H1 (cell line): ENCODE measurements around the gene CERT1. TPM values are rescaled to one million over a fixed set of nuclear protein-coding genes. Genes with fewer than 3 reads are reported as not detected.

Experiments
- CTCF ChIA-PET: fragments of 300-600 bp; sonication (Branson Sonifier 250); formaldehyde crosslinking; loops from one replicate; lab custom pipeline; 2021; ENCODE audit not compliant: partially characterized antibody; lab: Charles Lee
- POLR2A ChIA-PET: fragments of 300-600 bp; sonication (Branson Sonifier 250); formaldehyde crosslinking; loops from one replicate; lab custom pipeline; 2021; ENCODE audit warnings: inconsistent platforms; ENCODE audit not compliant: partially characterized antibody; lab: Charles Lee
- DNase-seq, 2 experiments: peaks; one replicate each; pipeline versions ENCODE4 v3.0.0 to v3.0.0-alpha.2; 2010 to 2022; ENCODE audit warnings: low spot score in 2 of 2, low read depth in 1 of 2, mixed read lengths in 1 of 2
- FAIRE-seq: peaks from 2 replicates; lab custom pipeline; 2011; peaks lifted over from hg19 to GRCh38; lab: Jason Lieb, UNC
- H2AFZ ChIP-seq: 2 replicates; pipeline ENCODE4 v1.8.1; 2012; ENCODE audit warnings: low read length, inconsistent platforms
- H2AK5ac ChIP-seq: 2 replicates; pipeline ENCODE4 v1.6.1; 2013; ENCODE audit warnings: low read depth, low read length
- H2BK120ac ChIP-seq: replicated peaks from 2 replicates; pipeline ENCODE3; 2013; ENCODE audit warnings: low read depth, low read length, inconsistent platforms
- H2BK12ac ChIP-seq: 2 replicates; pipeline ENCODE4 v1.6.1; 2013; ENCODE audit warnings: low read depth, low read length
- H2BK15ac ChIP-seq: 2 replicates; pipeline ENCODE4 v1.6.1; 2013; ENCODE audit warnings: low read length
- H2BK20ac ChIP-seq: 2 replicates; pipeline ENCODE4 v1.6.1; 2013; ENCODE audit warnings: low read length
- H2BK5ac ChIP-seq: 2 replicates; pipeline ENCODE4 v1.6.1; 2013; ENCODE audit warnings: low read depth, low read length
- H3K14ac ChIP-seq: 2 replicates; pipeline ENCODE4 v1.6.1; 2013; ENCODE audit warnings: inconsistent platforms; ENCODE audit not compliant: insufficient read length
- H3K18ac ChIP-seq: 2 replicates; pipeline ENCODE4 v1.6.1; 2013; ENCODE audit warnings: low read length; ENCODE audit errors: extremely low read depth
- H3K23ac ChIP-seq: 2 replicates; pipeline ENCODE4 v1.6.1; 2013; ENCODE audit warnings: inconsistent platforms; ENCODE audit not compliant: insufficient read length
- H3K23me2 ChIP-seq: 2 replicates; pipeline ENCODE4 v1.6.1; 2013; ENCODE audit warnings: low read depth, low read length
- H3K27ac ChIP-seq: 2 replicates; pipeline ENCODE4 v1.6.1; 2011; ENCODE audit warnings: low read depth, low read length, inconsistent platforms
- H3K27me3 ChIP-seq, 4 experiments: replicated peaks in 1 of 4; 1 replicate in 1 of 4; 2 replicates in 3 of 4; pipeline versions ENCODE4 v1.6.1 to v1.8.1; 2011 to 2013; ENCODE audit warnings: low read length in 3 of 4, mild to moderate bottlenecking in 3 of 4, inconsistent platforms in 2 of 4, mixed read lengths in 2 of 4, moderate library complexity in 1 of 4; ENCODE audit not compliant: control insufficient read depth in 3 of 4, insufficient read depth in 3 of 4; ENCODE audit errors: extremely low read depth in 1 of 4
- H3K36me3 ChIP-seq, 4 experiments: 2 replicates each; pipeline versions ENCODE4 v1.6.1 to v1.8.1; 2011 to 2013; ENCODE audit warnings: mild to moderate bottlenecking in 4 of 4, low read length in 3 of 4, moderate library complexity in 2 of 4, control low read depth in 1 of 4, inconsistent platforms in 1 of 4; ENCODE audit not compliant: insufficient read depth in 4 of 4, control insufficient read depth in 2 of 4
- H3K4ac ChIP-seq: replicated peaks from 2 replicates; pipeline ENCODE3; 2013; ENCODE audit warnings: low read length, low read depth, mixed read lengths, inconsistent platforms; ENCODE audit not compliant: insufficient read length
- H3K4me1 ChIP-seq, 4 experiments: replicated peaks in 1 of 4; 1 replicate in 1 of 4; 2 replicates in 3 of 4; pipeline versions ENCODE4 v1.6.1 to v1.8.1; 2011 to 2013; ENCODE audit warnings: low read length in 3 of 4, inconsistent platforms in 2 of 4, mixed read lengths in 1 of 4; ENCODE audit not compliant: insufficient read depth in 4 of 4, control insufficient read depth in 3 of 4
- H3K4me2 ChIP-seq, 2 experiments: 2 replicates each; pipeline versions ENCODE4 v1.6.1 to v1.8.1; 2011 to 2013; ENCODE audit warnings: low read depth in 2 of 2, low read length in 2 of 2, control low read depth in 1 of 2, inconsistent platforms in 1 of 2, mild to moderate bottlenecking in 1 of 2; ENCODE audit not compliant: insufficient read depth in 1 of 2
- H3K4me3 ChIP-seq, 4 experiments: fragments of 200-600, 300-600 bp in 1 of 4; sonication (generic), shearing (Covaris generic), sonication (Bioruptor Twin) in 1 of 4; 2 replicates each; pipeline versions ENCODE4 v1.5.1 to v1.8.1; 2011 to 2016; ENCODE audit warnings: low read length in 4 of 4, low read depth in 3 of 4, control low read depth in 2 of 4, inconsistent platforms in 2 of 4, mild to moderate bottlenecking in 2 of 4, mixed read lengths in 1 of 4, moderate library complexity in 1 of 4; ENCODE audit not compliant: insufficient read depth in 2 of 4; ENCODE audit errors: extremely low read depth in 1 of 4
- H3K56ac ChIP-seq: replicated peaks from 2 replicates; pipeline ENCODE3; 2013; ENCODE audit warnings: low read depth, mild to moderate bottlenecking, mixed read lengths, low read length, inconsistent platforms; ENCODE audit not compliant: insufficient read length
- H3K79me1 ChIP-seq: 2 replicates; pipeline ENCODE4 v1.6.1; 2013; ENCODE audit warnings: low read depth, low read length, control low read depth
- H3K79me2 ChIP-seq, 2 experiments: 2 replicates each; pipeline versions ENCODE4 v1.6.1 to v1.8.1; 2012 to 2013; ENCODE audit warnings: low read length in 2 of 2, mild to moderate bottlenecking in 2 of 2, inconsistent platforms in 1 of 2; ENCODE audit not compliant: insufficient read depth in 2 of 2, control insufficient read depth in 1 of 2
- H3K9ac ChIP-seq, 4 experiments: replicated peaks in 1 of 4; 1 replicate in 1 of 4; 2 replicates in 3 of 4; pipeline versions ENCODE4 v1.6.1 to v1.8.1; 2011 to 2013; ENCODE audit warnings: low read depth in 3 of 4, low read length in 3 of 4, control low read depth in 2 of 4, mild to moderate bottlenecking in 2 of 4, moderate library complexity in 2 of 4, inconsistent platforms in 1 of 4; ENCODE audit errors: extremely low read depth in 1 of 4
- H3K9me3 ChIP-seq, 2 experiments: 2 replicates each; pipeline versions ENCODE4 v1.6.1 to v1.8.1; 2012 to 2013; ENCODE audit warnings: mild to moderate bottlenecking in 2 of 2, moderate library complexity in 2 of 2, control low read depth in 1 of 2, inconsistent platforms in 1 of 2, low read depth in 1 of 2, low read length in 1 of 2, mixed read lengths in 1 of 2; ENCODE audit not compliant: insufficient read depth in 2 of 2
- H4K20me1 ChIP-seq, 2 experiments: replicated peaks in 1 of 2; 2 replicates each; pipeline versions ENCODE3 to v1.8.1; 2011 to 2013; ENCODE audit warnings: inconsistent platforms in 2 of 2, low read length in 2 of 2, mild to moderate bottlenecking in 1 of 2; ENCODE audit not compliant: insufficient read depth in 2 of 2, control insufficient read depth in 1 of 2
- H4K5ac ChIP-seq: 2 replicates; pipeline ENCODE4 v1.6.1; 2013; ENCODE audit warnings: low read length, low read depth, mixed read lengths, inconsistent platforms; ENCODE audit not compliant: insufficient read length
- H4K8ac ChIP-seq: 2 replicates; pipeline ENCODE4 v1.8.0; 2013; ENCODE audit warnings: mild to moderate bottlenecking, moderate library complexity, low read length, inconsistent platforms; ENCODE audit not compliant: insufficient read depth; ENCODE audit errors: extremely low read depth
- H4K91ac ChIP-seq: replicated peaks from 2 replicates; pipeline ENCODE3; 2013; ENCODE audit warnings: low read length, mixed read lengths, inconsistent platforms; ENCODE audit not compliant: insufficient read length
- BACH1 ChIP-seq: IDR thresholded peaks from 2 replicates; pipeline ENCODE4 v1.6.1; 2012; ENCODE audit warnings: low read length, improper control_type of control experiment
- CHD2 ChIP-seq: IDR thresholded peaks from 2 replicates; pipeline ENCODE4 v1.6.1; 2012; ENCODE audit warnings: low read length, improper control_type of control experiment
- KDM1A ChIP-seq: fragments of 200-600, 300-600 bp; sonication (generic); IDR thresholded peaks from 2 replicates; pipeline ENCODE4 v1.7.1; 2016; ENCODE audit warnings: mild to moderate bottlenecking, low read length, borderline replicate concordance
- SP4 ChIP-seq: IDR thresholded peaks from 2 replicates; pipeline ENCODE4 v1.6.1; 2012; ENCODE audit warnings: low read length, inconsistent platforms
- TBP ChIP-seq: IDR thresholded peaks from 2 replicates; pipeline ENCODE4 v1.6.1; 2011; ENCODE audit warnings: low read depth, low read length, improper control_type of control experiment
- WGBS, 2 experiments: shearing (Covaris generic) in 1 of 2; methylation state at CpG; one replicate each; pipeline versions ENCODE4 v1.1.6 to v1.1.7; 2013 to 2015; ENCODE audit warnings: low lambda C conversion rate in 2 of 2, mixed read lengths in 2 of 2, inconsistent platforms in 1 of 2, low coverage in 1 of 2, missing lambda C conversion rate in 1 of 2; ENCODE audit not compliant: insufficient replicate concordance in 2 of 2, insufficient coverage in 1 of 2, insufficient read length in 1 of 2; ENCODE audit errors: extremely low coverage in 1 of 2, missing lambda C conversion rate in 1 of 2; 5-methylcytosine and 5-hydroxymethylcytosine counted together
- polyA plus RNA-seq, 7 experiments: library from polyadenylated mRNA; depleted of rRNA in 3 of 7; stranded (reverse) in 5 of 7; unstranded in 2 of 7; fragments of >200 nt in 5 of 7; fragments of 200-250 nt in 2 of 7; gene quantifications; 1 replicate in 5 of 7; 2 replicates in 1 of 7; 4 replicates in 1 of 7; pipeline versions ENCODE4 v1.2.1 to v1.2.3, GENCODE V29; 2011 to 2013; ENCODE audit warnings: missing spikeins in 2 of 7, mixed read lengths in 2 of 7
- total RNA-seq: library from RNA; stranded (reverse); fragmentation: NEBNext Ultra II Directional; extraction: Animal tissue kit (Norgen Biotek cat#: 25700); gene quantifications from 2 replicates; pipeline ENCODE4 v1.2.1, GENCODE V29; 2021

The CERT1 gene
- total and polyA plus RNA-seq, 2 of the 8 experiments (the other 6 are each of a cell fraction or from before 2014, with no cell fraction given): 7.8 to 55.3 TPM

DNA sequence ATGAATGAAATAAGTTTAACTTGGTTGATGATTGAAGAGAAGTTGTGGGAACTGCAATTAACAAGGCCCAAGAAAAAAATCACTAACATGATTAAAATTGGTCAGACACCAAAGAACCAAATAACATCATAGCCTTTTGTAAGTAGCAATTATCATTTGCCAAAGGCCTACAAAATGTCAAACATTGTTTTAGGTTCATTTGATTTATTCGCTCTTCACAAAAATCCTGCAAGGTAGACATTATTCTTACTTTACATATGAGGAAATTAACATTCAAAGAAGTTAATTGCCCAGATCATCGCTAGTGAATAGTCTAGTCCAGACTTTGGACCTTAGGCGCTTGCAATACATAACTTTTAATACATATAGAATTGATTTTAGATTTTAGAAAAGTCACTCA is 2.9 kb upstream of the CERT1 start:
- H3K23ac ChIP-seq: no peak overlapping the region
- no peak overlapping the region for H2AK5ac ChIP-seq
- H3K56ac ChIP-seq: no peak overlapping the region
- H2BK12ac ChIP-seq: no peak overlapping the region
- no peaks in the 10 kb centered on the region for H3K27me3 ChIP-seq
- no peak overlapping the region for H2BK15ac ChIP-seq
- CTCF ChIA-PET: no interaction called here
- H3K36me3 ChIP-seq: no peaks in the 10 kb centered on the region
- H2BK120ac ChIP-seq: no peak overlapping the region
- no peak overlapping the region for H2BK5ac ChIP-seq
- H3K27ac ChIP-seq: no peak overlapping the region
- peaks cover 0 to 41% of the 10 kb centered on the region in 2 experiments; a peak in 3 of 4 replicates for H3K79me2 ChIP-seq
- 83% methylated on average over 3 of the region's 3 CpGs; no CpG with 5 or more reads in 1 of the 2 experiments for WGBS, 2 experiments
- FAIRE-seq (no peak), DNase-seq (no peak)
- no peak overlapping the region for H3K18ac ChIP-seq
- peaks cover 0 to 2% of the 10 kb centered on the region in 2 experiments for H4K20me1 ChIP-seq
- no peak overlapping the region for H4K5ac ChIP-seq
- peaks cover 3% of the 10 kb centered on the region; the same call in 1 of the 2 replicates for H3K79me1 ChIP-seq
- no peak overlapping the region for H3K4ac ChIP-seq
- H2BK20ac ChIP-seq: no peak overlapping the region
- H3K4me1 ChIP-seq: peaks cover 0 to 3% (median 0%) of the 10 kb centered on the region in 4 experiments; a peak in 2 of 7 replicates
- no peak overlapping the region for H3K9ac ChIP-seq
- H4K8ac ChIP-seq: no peak overlapping the region
- no peak overlapping the region for H3K14ac ChIP-seq
- TF ChIP-seq KDM1A: no peak
- no peak for TF ChIP-seq TBP
- no peak for TF ChIP-seq BACH1
- TF ChIP-seq CHD2: no peak
- TF ChIP-seq SP4: no peak
- H3K23me2 ChIP-seq: peaks cover 2% of the 10 kb centered on the region; the same call in 1 of the 2 replicates
- H2AFZ ChIP-seq: no peak overlapping the region
- no peaks in the 10 kb centered on the region for H3K9me3 ChIP-seq
- POLR2A ChIA-PET: no interaction called here
- no peak overlapping the region for H4K91ac ChIP-seq
- H3K4me2 ChIP-seq: no peak overlapping the region
- no peak overlapping the region for H3K4me3 ChIP-seq
